GM12891 (cell line): Measurements from ENCODE around the gene TMEM215.

Source experiments
- PAX5 ChIP-seq: IDR thresholded peaks from 2 replicates; pipeline ENCODE4 v1.6.1; 2011; ENCODE audit warnings: low read length, moderate library complexity, mild to moderate bottlenecking; ENCODE audit not compliant: insufficient read depth, severe bottlenecking
- POLR2A ChIP-seq: IDR thresholded peaks from 2 replicates; pipeline ENCODE4 v1.6.1; 2011; ENCODE audit warnings: low read depth, low read length, control low read depth
- POLR2AphosphoS5 ChIP-seq: IDR thresholded peaks from 2 replicates; pipeline ENCODE4 v1.6.1; 2011; ENCODE audit warnings: low read depth, low read length, control low read depth
- POU2F2 ChIP-seq: IDR thresholded peaks from 2 replicates; pipeline ENCODE4 v1.6.1; 2011; ENCODE audit warnings: low read depth, mild to moderate bottlenecking, control low read depth, low read length, moderate library complexity
- SPI1 ChIP-seq: IDR thresholded peaks from 2 replicates; pipeline ENCODE4 v1.6.1; 2011; ENCODE audit warnings: low read depth, low read length, control low read depth
- TAF1 ChIP-seq: IDR thresholded peaks from 2 replicates; pipeline ENCODE4 v1.6.1; 2011; ENCODE audit warnings: low read depth, low read length, control low read depth

GRCh38 chr9:32828861-32829260 is 45.5 kb downstream of the TMEM215 start:
- TF ChIP-seq POLR2A (no peak), POLR2AphosphoS5 (no peak), TAF1 (no peak), PAX5 (no peak), SPI1 (no peak), POU2F2 (no peak)
